Testis (tissue), 5 donors: Measurements from ENCODE around the gene PON1. TPM values are rescaled to one million over a fixed set of nuclear protein-coding genes. Genes with fewer than 3 reads are reported as not detected.

Source experiments
- DNase-seq: peaks from one replicate; pipeline ENCODE4 v3.0.0-alpha.2; 2019
- H3K27ac ChIP-seq, 2 donors: fragments of 200-600 bp; sonication (generic); one replicate each; pipeline ENCODE4 v1.5.1; 2019
- H3K27me3 ChIP-seq: fragments of 200-600 bp; sonication (generic); one replicate; pipeline ENCODE4 v1.5.1; 2019
- H3K36me3 ChIP-seq: fragments of 200-600 bp; sonication (generic); one replicate; pipeline ENCODE4 v1.5.1; 2017; ENCODE audit warnings: low read depth; ENCODE audit errors: missing control alignments
- H3K4me1 ChIP-seq: fragments of 200-600 bp; sonication (generic); one replicate; pipeline ENCODE4 v1.5.1; 2019
- H3K4me3 ChIP-seq, 2 donors: fragments of 200-600 bp; sonication (generic); one replicate each; pipeline ENCODE4 v1.5.1; 2017 to 2019
- H3K9me3 ChIP-seq: fragments of 200-600 bp; sonication (generic); one replicate; pipeline ENCODE4 v1.5.1; 2017
- POLR2A ChIP-seq: fragments of 450-650 bp; IDR thresholded peaks from one replicate; pipeline ENCODE4 v1.6.1; 2017; ENCODE audit warnings: antibody characterized with exemption, mild to moderate bottlenecking, moderate library complexity
- WGBS, 2 donors: methylation state at CpG; one replicate each; pipeline ENCODE4 v1.1.5; 2018; 5-methylcytosine and 5-hydroxymethylcytosine counted together
- intact Hi-C: fragments of 100-400 bp; cut with DNase I; formaldehyde crosslinking; loops from one replicate; pipeline ENCODE4 v1.15.1; 2023; ENCODE audit warnings: low total_unique reads
- long read RNA-seq, 2 donors: transcript quantifications; one replicate each; lab custom pipeline, GENCODE V29; 2026
- polyA plus RNA-seq: library from polyadenylated mRNA; stranded (reverse); fragments of 350-450 nt; fragmentation: Illumina TruSeq; extraction: RNeasy Lipid Tissue Mini Kit (QIAGEN cat#74804); gene quantifications from one replicate; pipeline ENCODE4 v1.2.3, GENCODE V29; 2014; ENCODE audit warnings: low read depth, low replicate concordance; ENCODE audit not compliant: insufficient read depth
- total RNA-seq, 2 donors: library from RNA; depleted of rRNA; stranded (reverse); fragments of >200 nt; gene quantifications; one replicate each; pipeline ENCODE4 v1.2.3, GENCODE V29; 2016
- TF ChIP-seq, protein P1 (sequence below), 3 experiments: fragments of 450-650 bp in 2 of 3; fragments of 200-600 bp in 1 of 3; sonication (generic) in 1 of 3; IDR thresholded peaks; one replicate each; pipeline ENCODE4 v1.5.1; 2016 to 2019; ENCODE audit warnings: antibody characterized with exemption in 3 of 3, mild to moderate bottlenecking in 2 of 3, moderate library complexity in 1 of 3

The PON1 gene
- total RNA-seq = 1 to 10 TPM in 1 of 2 donors, under 1 TPM in 1; 0.12 to 1.2 TPM
- polyA plus RNA-seq = 0.61 TPM
- long read RNA-seq, donor 1 = 0 reads
- long read RNA-seq, donor 2, partial matches to known transcripts = 0 of 1 reads
- long read RNA-seq, donor 2, other reads (novel, unspliced or antisense) = 0 of 1 reads

DNA sequence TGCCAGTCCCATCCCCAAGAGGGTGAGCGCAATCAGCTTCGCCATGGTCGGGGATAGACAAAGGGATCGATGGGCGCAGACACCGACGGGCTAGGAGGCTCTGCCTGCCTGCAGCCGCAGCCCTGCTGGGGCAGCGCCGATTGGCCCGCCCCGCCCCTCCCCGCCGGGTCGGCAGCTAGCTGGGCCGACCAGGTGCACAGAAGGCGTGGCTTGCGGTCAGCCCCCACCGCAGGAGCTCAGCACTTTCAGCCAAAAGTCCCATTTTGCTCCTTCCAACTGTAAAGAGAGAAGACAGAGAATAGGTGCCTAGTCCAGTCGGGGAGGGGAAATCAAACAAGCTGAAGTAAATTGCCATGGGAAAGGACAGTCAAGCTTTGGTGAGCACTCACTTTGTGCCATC is at the start of gene PON1:
PON1 (minus strand) TSS at position 102 of the 400 bp plus-strand sequence; CDS start at position 45, 57 bp downstream.
- Histone ChIP-seq H3K4me1 (no peaks in the 10 kb centered on the region), H3K27me3 (no peaks in the 10 kb centered on the region), H3K4me3 (no peak within 1 kb of the TSS), H3K36me3 (no peaks in the 10 kb centered on the region), H3K9me3 (no peaks in the 10 kb centered on the region), H3K27ac (no peak within 1 kb of the TSS)
- DNase-seq = no peak
- WGBS, 2 donors = 22 to 48% methylated on average over 3 to 20 of the region's 20 CpGs
- TF ChIP-seq, protein P1, sequence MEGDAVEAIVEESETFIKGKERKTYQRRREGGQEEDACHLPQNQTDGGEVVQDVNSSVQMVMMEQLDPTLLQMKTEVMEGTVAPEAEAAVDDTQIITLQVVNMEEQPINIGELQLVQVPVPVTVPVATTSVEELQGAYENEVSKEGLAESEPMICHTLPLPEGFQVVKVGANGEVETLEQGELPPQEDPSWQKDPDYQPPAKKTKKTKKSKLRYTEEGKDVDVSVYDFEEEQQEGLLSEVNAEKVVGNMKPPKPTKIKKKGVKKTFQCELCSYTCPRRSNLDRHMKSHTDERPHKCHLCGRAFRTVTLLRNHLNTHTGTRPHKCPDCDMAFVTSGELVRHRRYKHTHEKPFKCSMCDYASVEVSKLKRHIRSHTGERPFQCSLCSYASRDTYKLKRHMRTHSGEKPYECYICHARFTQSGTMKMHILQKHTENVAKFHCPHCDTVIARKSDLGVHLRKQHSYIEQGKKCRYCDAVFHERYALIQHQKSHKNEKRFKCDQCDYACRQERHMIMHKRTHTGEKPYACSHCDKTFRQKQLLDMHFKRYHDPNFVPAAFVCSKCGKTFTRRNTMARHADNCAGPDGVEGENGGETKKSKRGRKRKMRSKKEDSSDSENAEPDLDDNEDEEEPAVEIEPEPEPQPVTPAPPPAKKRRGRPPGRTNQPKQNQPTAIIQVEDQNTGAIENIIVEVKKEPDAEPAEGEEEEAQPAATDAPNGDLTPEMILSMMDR (IDR thresholded peaks at IDR 0.05) = no peak
- no peak for TF ChIP-seq POLR2A
- intact Hi-C loops = no loop called here

DNA sequence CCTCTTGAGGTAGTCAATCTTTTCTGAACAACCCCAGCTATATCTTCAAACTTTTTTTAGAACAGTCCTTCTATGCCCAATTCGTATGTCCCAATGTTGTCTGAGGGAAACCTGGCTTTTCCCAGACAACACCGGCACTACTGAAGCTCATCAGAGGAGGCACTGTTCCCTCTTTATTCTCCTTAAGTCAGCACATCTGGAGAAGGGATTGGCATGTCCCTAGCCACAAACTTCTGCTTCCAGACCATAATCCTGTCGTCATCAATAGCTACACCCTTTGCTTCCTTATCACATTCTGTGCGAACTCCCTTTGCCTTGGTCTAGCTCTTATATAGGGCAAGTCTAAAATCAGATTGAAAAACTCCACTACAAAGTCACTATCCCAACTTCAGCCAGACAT is 49.0 kb upstream of the PON1 start:
- intact Hi-C loops = no loop called here
- no peak for TF ChIP-seq POLR2A
- TF ChIP-seq, protein P1 (IDR thresholded peaks at IDR 0.05) = no peak
- 86 to 88% methylated on average over 4 of the region's 4 CpGs for whole genome bisulfite sequencing, 2 donors

DNA sequence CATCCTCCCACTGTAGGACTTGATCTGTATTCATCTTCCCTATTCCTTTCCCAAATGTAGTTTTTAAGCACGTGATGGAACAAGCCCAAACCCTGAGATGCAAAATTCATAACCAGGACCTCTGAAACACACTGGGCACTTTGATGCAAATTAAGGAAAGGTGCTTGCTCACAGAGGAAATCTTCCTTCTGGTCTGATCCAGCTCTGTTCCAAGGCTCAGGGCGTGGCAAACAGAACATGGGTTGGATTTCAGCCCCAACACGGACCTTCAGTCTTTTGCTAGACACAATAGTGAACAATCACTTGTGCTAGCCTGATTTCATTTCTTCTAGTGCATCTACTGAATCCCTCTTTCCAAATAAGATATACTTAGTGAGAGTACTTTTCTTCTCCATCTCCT is 43.9 kb upstream of the PON1 start:
- Histone ChIP-seq H3K27me3 (no peaks in the 10 kb centered on the region), H3K9me3 (no peaks in the 10 kb centered on the region), H3K36me3 (no peaks in the 10 kb centered on the region), H3K4me3 (no peak overlapping the region), H3K27ac (no peak overlapping the region), H3K4me1 (no peaks in the 10 kb centered on the region)
- no peak for DNase-seq
- WGBS, 2 donors = 92 to 95% methylated on average over 3 of the region's 3 CpGs
- no peak for TF ChIP-seq POLR2A
- TF ChIP-seq, protein P1 (IDR thresholded peaks at IDR 0.05) = no peak
- intact Hi-C loops = no loop called here

More for the DNA sequence above, 49.0 kb upstream of the PON1 start:
- no peaks in the 10 kb centered on the region for H3K27me3 ChIP-seq
- H3K9me3 ChIP-seq = no peaks in the 10 kb centered on the region
- H3K4me1 ChIP-seq = no peaks in the 10 kb centered on the region
- H3K27ac ChIP-seq = no peak overlapping the region
- H3K4me3 ChIP-seq = no peak overlapping the region
- no peaks in the 10 kb centered on the region for H3K36me3 ChIP-seq
- DNase-seq = no peak

DNA sequence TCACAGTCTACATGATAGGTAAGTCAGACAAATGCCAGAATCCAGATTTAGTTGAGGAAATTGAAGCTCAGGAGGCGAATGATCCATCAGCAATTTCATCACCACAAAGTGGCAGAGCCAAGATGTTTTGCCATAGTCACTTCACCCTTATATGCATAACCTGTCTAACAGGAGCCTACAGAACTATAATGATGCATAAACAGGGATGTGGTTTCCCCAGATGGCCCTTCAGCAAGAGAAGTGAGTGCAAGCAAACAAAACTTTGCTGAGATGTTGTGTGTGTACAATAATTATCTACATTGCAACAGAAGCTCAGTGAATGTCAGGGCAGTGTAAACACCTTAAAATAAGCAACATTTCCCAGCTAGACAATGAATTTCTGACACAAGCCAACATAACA is 43.3 kb upstream of the PON1 start:
- intact Hi-C loops = no loop called here

More for the DNA sequence above, 43.3 kb upstream of the PON1 start:
- DNase-seq = no peak
- Histone ChIP-seq H3K36me3 (no peaks in the 10 kb centered on the region), H3K27ac (no peak overlapping the region), H3K9me3 (no peaks in the 10 kb centered on the region), H3K27me3 (no peaks in the 10 kb centered on the region), H3K4me3 (no peak overlapping the region), H3K4me1 (no peaks in the 10 kb centered on the region)
- 95 to 98% methylated on average over 1 of the region's 1 CpG for WGBS, 2 donors
- TF ChIP-seq POLR2A = no peak
- TF ChIP-seq, protein P1 (IDR thresholded peaks at IDR 0.05) = no peak
